Epithelial cell of proximal tubule (primary cell): Measurements from ENCODE around the gene GPR4. TPM values are rescaled to one million over a fixed set of nuclear protein-coding genes. Genes with fewer than 3 reads are reported as not detected.

Source experiments
- DNase-seq: peaks from one replicate; pipeline ENCODE4 v3.0.0-alpha.2; 2011; ENCODE audit warnings: low read depth
- H3K4me3 ChIP-seq: 2 replicates; pipeline ENCODE4 v1.5.1; 2011; ENCODE audit warnings: low read depth, mild to moderate bottlenecking, low read length
- CTCF ChIP-seq: conservative IDR thresholded peaks from 2 replicates; pipeline ENCODE4 v1.5.1; 2012; ENCODE audit warnings: low read depth, mild to moderate bottlenecking, low read length
- total RNA-seq: library from RNA; depleted of rRNA; stranded (reverse); fragments of >200 nt; gene quantifications from 2 replicates; pipeline ENCODE4 v1.2.3, GENCODE V29; 2015

The GPR4 gene
- total RNA-seq, 1 donor from 2014 or later = not detected

DNA sequence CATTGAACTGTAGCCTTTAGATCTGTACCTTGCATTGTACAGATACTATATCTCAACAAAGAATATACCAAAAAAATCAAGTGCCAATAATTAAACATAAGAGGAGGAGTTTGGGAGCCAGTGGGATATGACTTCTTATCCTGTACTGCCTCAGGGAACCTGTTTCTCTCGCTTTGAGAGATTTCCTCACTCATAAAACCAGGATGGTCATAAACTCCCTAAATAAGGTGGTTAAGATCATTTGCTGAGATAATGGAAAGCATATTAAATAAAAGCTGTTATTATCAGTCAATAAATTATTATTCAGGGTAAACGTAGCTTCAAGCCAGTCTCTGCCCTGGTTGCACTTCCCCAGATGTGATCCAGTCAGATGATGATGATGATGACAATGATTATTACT, 34.4 kb downstream of the GPR4 start:
- TF ChIP-seq CTCF = no peak
- DNase-seq = no peak
- H3K4me3 ChIP-seq = no peak overlapping the region

- DNase-seq = no peak
- no peak for TF ChIP-seq CTCF
- no peak overlapping the region for H3K4me3 ChIP-seq
Measured at GRCh38 chr19:45564131-45564780, 37.8 kb downstream of the GPR4 start.

GRCh38 chr19:45560686-45561085, 41.3 kb downstream of the GPR4 start:
- no peak for TF ChIP-seq CTCF
- DNase-seq = no peak
- H3K4me3 ChIP-seq = no peak overlapping the region

DNA sequence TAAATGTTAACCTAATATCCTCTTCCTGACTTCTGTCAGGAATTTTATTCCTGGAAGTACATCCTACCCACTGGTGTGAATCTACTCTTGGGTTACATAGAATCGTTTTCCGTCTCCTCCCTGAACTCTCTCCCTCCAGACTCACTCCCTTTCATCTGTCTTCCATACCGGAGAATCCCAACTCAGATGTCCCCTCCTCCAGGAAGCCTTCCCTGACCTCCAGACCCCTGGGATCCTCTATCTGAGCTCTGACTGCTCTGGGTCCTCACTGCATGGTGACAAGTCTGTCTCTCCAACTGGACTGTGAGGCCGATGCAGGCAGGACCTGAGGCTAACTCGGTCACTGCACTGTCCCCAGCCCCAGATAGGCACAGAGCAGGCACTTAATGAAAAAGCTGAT, 42.0 kb downstream of the GPR4 start:
- DNase-seq = no peak
- TF ChIP-seq CTCF = no peak
- no peak overlapping the region for H3K4me3 ChIP-seq

DNA sequence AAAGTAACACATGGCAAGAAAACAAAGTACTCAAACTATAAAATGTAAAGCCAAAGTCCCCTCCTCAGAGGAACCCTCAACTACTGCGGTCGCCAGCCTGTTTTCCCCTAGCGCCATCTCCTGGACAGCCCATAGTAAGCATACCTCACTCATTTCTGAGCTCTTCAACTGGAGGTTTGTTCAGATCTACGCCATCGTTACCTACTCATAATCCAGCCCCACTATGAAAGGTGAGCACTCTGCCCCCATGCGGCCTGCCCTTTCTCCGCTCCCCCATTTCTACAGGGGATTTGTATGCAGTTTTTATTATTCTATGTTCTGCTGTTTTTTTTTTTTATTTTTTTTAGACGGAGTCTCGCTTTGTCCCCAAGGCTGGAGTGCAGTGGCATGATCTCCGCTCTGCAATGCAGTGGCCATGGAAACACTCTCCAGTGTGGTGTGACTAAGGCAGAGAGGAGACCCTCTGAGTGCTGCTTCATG, 43.6 kb downstream of the GPR4 start:
- H3K4me3 ChIP-seq = no peak overlapping the region
- TF ChIP-seq CTCF = peak; percentile 75
- DNase-seq = no peak

GRCh38 chr19:45556835-45557234, 45.2 kb downstream of the GPR4 start:
- TF ChIP-seq CTCF = no peak
- DNase-seq = no peak
- H3K4me3 ChIP-seq = no peak overlapping the region

- no peak for DNase-seq
- TF ChIP-seq CTCF = no peak
- H3K4me3 ChIP-seq = no peak overlapping the region
Measured at GRCh38 chr19:45554481-45554880, 47.5 kb downstream of the GPR4 start.
